Stomach (tissue), 4 donors: ENCODE data around the gene TXLNG.

Source experiments
- POLR2A ChIP-seq, 4 donors: fragments of 450-650 bp; IDR thresholded peaks; one replicate each; pipeline ENCODE4 v1.6.1; 2016; ENCODE audit warnings: antibody characterized with exemption in 4 of 4, control low read depth in 2 of 4, mild to moderate bottlenecking in 1 of 4, moderate library complexity in 1 of 4
- POLR2AphosphoS5 ChIP-seq, 3 donors: sonication (generic); formaldehyde crosslinking; IDR thresholded peaks; one replicate each; pipeline ENCODE4 v1.6.1; 2016; ENCODE audit warnings: antibody characterized with exemption in 3 of 3

GRCh38 chrX:16827225-16827624 is 41.0 kb downstream of the TXLNG start:
- TF ChIP-seq POLR2A (IDR thresholded peaks at IDR 0.05) (no peak), POLR2AphosphoS5 (IDR thresholded peaks at IDR 0.05) (no peak)
